IMR-90 (cell line): ENCODE data around the gene FAM200C. TPM values are rescaled to one million over a fixed set of nuclear protein-coding genes. Genes with fewer than 3 reads are reported as not detected.

Source experiments
- ATAC-seq: fragments of 200-7000 bp; cut with Tn5 transposase; 2 replicates; pipeline ENCODE4 v1.9.1; 2020; ENCODE audit warnings: low read depth, mild to moderate bottlenecking, moderate library complexity
- BruUV-seq: library from RNA; stranded (reverse); fragments of 400-500 nt; replicated peaks from 2 replicates; lab custom pipeline; 2021; lab: Mats Ljungman, UMichigan
- CTCF ChIA-PET: fragments of 300-600 bp; formaldehyde crosslinking; extraction: SDS; loops from one replicate; lab custom pipeline; 2021; ENCODE audit warnings: antibody characterized with exemption; lab: Yijun Ruan, JAX
- POLR2A ChIA-PET: fragments of 300-600 bp; sonication (Branson Sonifier 250); formaldehyde crosslinking; loops from one replicate; lab custom pipeline; 2022; ENCODE audit warnings: antibody characterized with exemption; ENCODE audit not compliant: unreplicated experiment; lab: Charles Lee
- DNase-seq: peaks from one replicate; pipeline ENCODE4 v3.0.0; 2013
- H2AFZ ChIP-seq: replicated peaks from 2 replicates; pipeline ENCODE3; 2013; ENCODE audit warnings: low read length, mild to moderate bottlenecking; ENCODE audit not compliant: poor library complexity
- H2AK5ac ChIP-seq: 2 replicates; pipeline ENCODE4 v1.6.1; 2013; ENCODE audit warnings: low read depth, low read length, inconsistent platforms
- H2AK9ac ChIP-seq: replicated peaks from 2 replicates; pipeline ENCODE3; 2013; ENCODE audit warnings: mild to moderate bottlenecking, low read depth, low read length, moderate library complexity; ENCODE audit not compliant: poor library complexity
- H2BK120ac ChIP-seq: 2 replicates; pipeline ENCODE4 v1.6.1; 2013; ENCODE audit warnings: low read depth, low read length, inconsistent platforms
- H2BK15ac ChIP-seq: 3 replicates; pipeline ENCODE4 v1.6.1; 2013; ENCODE audit warnings: low read depth, low read length, inconsistent platforms
- H2BK20ac ChIP-seq: 2 replicates; pipeline ENCODE4 v1.6.1; 2013; ENCODE audit warnings: low read depth, mild to moderate bottlenecking, inconsistent platforms, low read length, moderate library complexity
- H2BK5ac ChIP-seq: 2 replicates; pipeline ENCODE4 v1.6.1; 2013; ENCODE audit warnings: mild to moderate bottlenecking, low read depth, low read length, inconsistent platforms; ENCODE audit not compliant: poor library complexity, severe bottlenecking
- H3K14ac ChIP-seq: replicated peaks from 2 replicates; pipeline ENCODE4 v1.6.1; 2013; ENCODE audit warnings: low read depth, low read length, inconsistent platforms
- H3K18ac ChIP-seq: 2 replicates; pipeline ENCODE4 v1.6.1; 2013; ENCODE audit warnings: low read depth, low read length, control low read depth
- H3K23ac ChIP-seq: 2 replicates; pipeline ENCODE4 v1.6.1; 2013; ENCODE audit warnings: low read depth, low read length, inconsistent platforms
- H3K27ac ChIP-seq: 2 replicates; pipeline ENCODE4 v1.5.1; 2013; ENCODE audit warnings: mild to moderate bottlenecking, control low read depth, low read length; ENCODE audit not compliant: insufficient read depth
- H3K27me3 ChIP-seq: 2 replicates; pipeline ENCODE4 v1.6.1; 2013; ENCODE audit warnings: low read length; ENCODE audit not compliant: control insufficient read depth, insufficient read depth
- H3K36me3 ChIP-seq: 2 replicates; pipeline ENCODE4 v1.6.1; 2013; ENCODE audit warnings: low read length, mixed read lengths; ENCODE audit not compliant: control insufficient read depth, insufficient read depth
- H3K4ac ChIP-seq: 2 replicates; pipeline ENCODE4 v1.6.1; 2013; ENCODE audit warnings: low read depth, low read length, inconsistent platforms
- H3K4me1 ChIP-seq: 2 replicates; pipeline ENCODE4 v1.6.1; 2013; ENCODE audit warnings: low read length, mixed read lengths; ENCODE audit not compliant: control insufficient read depth, insufficient read depth
- H3K4me2 ChIP-seq: 2 replicates; pipeline ENCODE4 v1.6.1; 2013; ENCODE audit warnings: low read depth, mild to moderate bottlenecking, control low read depth, low read length, moderate library complexity
- H3K4me3 ChIP-seq: 2 replicates; pipeline ENCODE4 v1.5.1; 2013; ENCODE audit warnings: low read depth, mild to moderate bottlenecking, control low read depth, low read length, moderate library complexity; ENCODE audit not compliant: insufficient read depth
- H3K56ac ChIP-seq: 2 replicates; pipeline ENCODE4 v1.6.1; 2013; ENCODE audit warnings: low read length, inconsistent platforms; ENCODE audit not compliant: insufficient read depth; ENCODE audit errors: extremely low read depth
- H3K79me1 ChIP-seq, 2 experiments: 2 replicates each; pipeline ENCODE4 v1.6.1; 2013; ENCODE audit warnings: low read length in 2 of 2, inconsistent platforms in 1 of 2, low read depth in 1 of 2
- H3K9ac ChIP-seq: 2 replicates; pipeline ENCODE4 v1.6.1; 2013; ENCODE audit warnings: low read depth, low read length, control low read depth
- H3K9me1 ChIP-seq: 2 replicates; pipeline ENCODE4 v1.6.1; 2013; ENCODE audit warnings: low read length, inconsistent platforms; ENCODE audit not compliant: insufficient read depth
- H3K9me3 ChIP-seq: 2 replicates; pipeline ENCODE4 v1.6.1; 2013; ENCODE audit warnings: low read length; ENCODE audit not compliant: control insufficient read depth, insufficient read depth
- H4K20me1 ChIP-seq: 2 replicates; pipeline ENCODE4 v1.6.1; 2013; ENCODE audit warnings: low read length, inconsistent platforms; ENCODE audit not compliant: insufficient read depth
- H4K5ac ChIP-seq: 2 replicates; pipeline ENCODE4 v1.6.1; 2013; ENCODE audit warnings: mild to moderate bottlenecking, low read depth, low read length, control low read depth
- H4K8ac ChIP-seq, 2 experiments: 2 replicates each; pipeline ENCODE4 v1.6.1; 2013; ENCODE audit warnings: low read depth in 2 of 2, low read length in 2 of 2, control low read depth in 1 of 2, inconsistent platforms in 1 of 2
- H4K91ac ChIP-seq: 2 replicates; pipeline ENCODE4 v1.6.1; 2013; ENCODE audit warnings: low read depth, low read length, inconsistent platforms; ENCODE audit not compliant: insufficient read depth
- BHLHE40 ChIP-seq: fragments of 150-350 bp; IDR thresholded peaks from 2 replicates; pipeline ENCODE4 v1.6.1; 2016; ENCODE audit warnings: mild to moderate bottlenecking, low read depth, low read length
- CEBPB ChIP-seq: IDR thresholded peaks from 2 replicates; pipeline ENCODE4 v1.6.1; 2012; ENCODE audit warnings: low read depth, low read length, improper control_type of control experiment
- CHD1 ChIP-seq: IDR thresholded peaks from 2 replicates; pipeline ENCODE4 v1.6.1; 2012; ENCODE audit warnings: low read depth, low read length, improper control_type of control experiment
- MAFK ChIP-seq: IDR thresholded peaks from 2 replicates; pipeline ENCODE4 v1.6.1; 2012; ENCODE audit warnings: low read depth, low read length, improper control_type of control experiment
- MXI1 ChIP-seq: IDR thresholded peaks from 2 replicates; pipeline ENCODE4 v1.6.1; 2012; ENCODE audit warnings: low read depth, mild to moderate bottlenecking, low read length, moderate library complexity, borderline replicate concordance
- NFE2L2 ChIP-seq: fragments of 150-350 bp; IDR thresholded peaks from 2 replicates; pipeline ENCODE4 v1.6.1; 2016; ENCODE audit warnings: low read depth, mild to moderate bottlenecking, low read length
- RFX5 ChIP-seq: IDR thresholded peaks from 2 replicates; pipeline ENCODE4 v1.8.0; 2012; ENCODE audit warnings: low read depth, mild to moderate bottlenecking, low read length, moderate library complexity
- WGBS, 2 experiments: methylation state at CpG; one replicate each; pipeline versions ENCODE4 v1.1.5 to v1.1.7; 2013; ENCODE audit warnings: missing lambda C conversion rate in 2 of 2; ENCODE audit not compliant: insufficient read length in 1 of 2; ENCODE audit errors: extremely low coverage in 2 of 2; 5-methylcytosine and 5-hydroxymethylcytosine counted together
- dilution Hi-C: fragments of 300-500 bp; cut with HindIII; formaldehyde crosslinking; loops from one replicate; pipeline ENCODE4 v1.14.3; 2018; ENCODE audit warnings: low sequenced_read_pairs; ENCODE audit not compliant: unreplicated experiment
- in situ Hi-C: fragments of 300-500 bp; cut with MboI; formaldehyde crosslinking; loops from 3 replicates; pipeline ENCODE4 v1.14.3; 2019; ENCODE audit warnings: low sequenced_read_pairs, inconsistent platforms, mixed read lengths
- intact Hi-C: fragments of 100-400 bp; cut with micrococcal nuclease; formaldehyde crosslinking; loops from 2 replicates; pipeline ENCODE4 v1.10.0; 2022
- polyA plus RNA-seq, 3 experiments: library from polyadenylated mRNA; depleted of rRNA; stranded (reverse); fragments of >200 nt; gene quantifications; 2 replicates each; pipeline ENCODE4 v1.2.3, GENCODE V29; 2012; ENCODE audit warnings: low replicate concordance in 1 of 3
- total RNA-seq: library from RNA; depleted of rRNA; stranded (reverse); fragments of >200 nt; gene quantifications from 2 replicates; pipeline ENCODE4 v1.2.3, GENCODE V29; 2012
- TF ChIP-seq, protein P1 (sequence below): fragments of 150-350 bp; IDR thresholded peaks from 2 replicates; pipeline ENCODE4 v1.6.1; 2016; ENCODE audit warnings: low read depth, mild to moderate bottlenecking, low read length, moderate library complexity, borderline replicate concordance
- TF ChIP-seq, protein P2 (sequence below): conservative IDR thresholded peaks from 2 replicates; pipeline ENCODE4 v1.5.1; 2012; ENCODE audit warnings: mild to moderate bottlenecking, low read depth, low read length, improper control_type of control experiment
- TF ChIP-seq, protein P3 (sequence below): fragments of 150-350 bp; IDR thresholded peaks from 2 replicates; pipeline ENCODE4 v1.6.1; 2017; ENCODE audit warnings: mild to moderate bottlenecking, antibody characterized with exemption, low read length, low read depth

FAM200C gene
- total and polyA plus RNA-seq, 2 of the 4 experiments (the other 2 are of a cell fraction), result 1.7 to 6.3 TPM

DNA sequence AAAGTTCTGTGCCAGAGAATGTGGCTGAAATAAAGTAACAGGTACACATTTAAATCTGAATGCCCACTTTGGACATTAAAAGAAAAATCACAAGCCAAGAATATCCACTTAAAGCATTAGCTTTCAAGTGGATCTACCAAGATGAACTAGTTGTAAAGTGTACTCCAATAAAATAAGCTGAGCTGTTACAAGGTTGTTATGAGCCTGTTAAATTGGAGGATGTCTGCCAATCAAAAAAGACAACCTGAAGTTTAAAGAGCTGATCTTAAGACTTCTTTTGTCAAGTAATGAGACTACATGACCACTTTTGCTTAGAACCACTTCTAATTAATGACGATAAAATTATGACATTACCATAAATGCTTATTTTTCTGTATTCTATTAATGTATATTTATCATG, 2.4 kb downstream of the FAM200C start:
- no peak for ATAC-seq
- H3K27me3 ChIP-seq, result no peaks in the 10 kb centered on the region
- ChIA-PET CTCF (no interaction called here), POLR2A (interaction anchor here (0.6 kb wide), 1 partner anchor 24 kb away, joined by 4 read pairs; the partner anchor contains the start of gene PTTG1)
- H3K23ac ChIP-seq, result no peak overlapping the region
- no peak overlapping the region for H4K5ac ChIP-seq
- no peak overlapping the region for H2BK15ac ChIP-seq
- no peak overlapping the region for H2AK5ac ChIP-seq
- H4K20me1 ChIP-seq, result no peaks in the 10 kb centered on the region
- in situ Hi-C loops (loop anchor here (5.0 kb wide), 1 partner anchor 375 kb away; no protein-coding TSS in a partner anchor), dilution Hi-C loops (no loop called here), intact Hi-C loops (loop anchor here (10.0 kb wide), 1 partner anchor 313 kb away; no protein-coding TSS in a partner anchor)
- H3K27ac ChIP-seq, result no peak overlapping the region
- no peaks in the 10 kb centered on the region for H3K9me3 ChIP-seq
- no peak overlapping the region for H3K4me3 ChIP-seq
- H3K79me1 ChIP-seq, result peaks cover 15 to 48% of the 10 kb centered on the region in 2 experiments
- no peak overlapping the region for H4K8ac ChIP-seq
- TF ChIP-seq RFX5, result no peak
- no peak for TF ChIP-seq CEBPB
- no peak for TF ChIP-seq NFE2L2
- no peak for TF ChIP-seq MAFK
- TF ChIP-seq, protein P1, sequence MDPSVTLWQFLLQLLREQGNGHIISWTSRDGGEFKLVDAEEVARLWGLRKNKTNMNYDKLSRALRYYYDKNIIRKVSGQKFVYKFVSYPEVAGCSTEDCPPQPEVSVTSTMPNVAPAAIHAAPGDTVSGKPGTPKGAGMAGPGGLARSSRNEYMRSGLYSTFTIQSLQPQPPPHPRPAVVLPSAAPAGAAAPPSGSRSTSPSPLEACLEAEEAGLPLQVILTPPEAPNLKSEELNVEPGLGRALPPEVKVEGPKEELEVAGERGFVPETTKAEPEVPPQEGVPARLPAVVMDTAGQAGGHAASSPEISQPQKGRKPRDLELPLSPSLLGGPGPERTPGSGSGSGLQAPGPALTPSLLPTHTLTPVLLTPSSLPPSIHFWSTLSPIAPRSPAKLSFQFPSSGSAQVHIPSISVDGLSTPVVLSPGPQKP, result no peak
- TF ChIP-seq BHLHE40, result no peak
- TF ChIP-seq, protein P2, sequence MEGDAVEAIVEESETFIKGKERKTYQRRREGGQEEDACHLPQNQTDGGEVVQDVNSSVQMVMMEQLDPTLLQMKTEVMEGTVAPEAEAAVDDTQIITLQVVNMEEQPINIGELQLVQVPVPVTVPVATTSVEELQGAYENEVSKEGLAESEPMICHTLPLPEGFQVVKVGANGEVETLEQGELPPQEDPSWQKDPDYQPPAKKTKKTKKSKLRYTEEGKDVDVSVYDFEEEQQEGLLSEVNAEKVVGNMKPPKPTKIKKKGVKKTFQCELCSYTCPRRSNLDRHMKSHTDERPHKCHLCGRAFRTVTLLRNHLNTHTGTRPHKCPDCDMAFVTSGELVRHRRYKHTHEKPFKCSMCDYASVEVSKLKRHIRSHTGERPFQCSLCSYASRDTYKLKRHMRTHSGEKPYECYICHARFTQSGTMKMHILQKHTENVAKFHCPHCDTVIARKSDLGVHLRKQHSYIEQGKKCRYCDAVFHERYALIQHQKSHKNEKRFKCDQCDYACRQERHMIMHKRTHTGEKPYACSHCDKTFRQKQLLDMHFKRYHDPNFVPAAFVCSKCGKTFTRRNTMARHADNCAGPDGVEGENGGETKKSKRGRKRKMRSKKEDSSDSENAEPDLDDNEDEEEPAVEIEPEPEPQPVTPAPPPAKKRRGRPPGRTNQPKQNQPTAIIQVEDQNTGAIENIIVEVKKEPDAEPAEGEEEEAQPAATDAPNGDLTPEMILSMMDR, result no peak
- TF ChIP-seq MXI1, result no peak
- no peak for TF ChIP-seq CHD1
- TF ChIP-seq, protein P3, sequence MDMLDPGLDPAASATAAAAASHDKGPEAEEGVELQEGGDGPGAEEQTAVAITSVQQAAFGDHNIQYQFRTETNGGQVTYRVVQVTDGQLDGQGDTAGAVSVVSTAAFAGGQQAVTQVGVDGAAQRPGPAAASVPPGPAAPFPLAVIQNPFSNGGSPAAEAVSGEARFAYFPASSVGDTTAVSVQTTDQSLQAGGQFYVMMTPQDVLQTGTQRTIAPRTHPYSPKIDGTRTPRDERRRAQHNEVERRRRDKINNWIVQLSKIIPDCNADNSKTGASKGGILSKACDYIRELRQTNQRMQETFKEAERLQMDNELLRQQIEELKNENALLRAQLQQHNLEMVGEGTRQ, result no peak
- H2AK9ac ChIP-seq, result no peak overlapping the region
- H2BK20ac ChIP-seq, result no peak overlapping the region
- no peak overlapping the region for H3K4ac ChIP-seq
- WGBS, 2 experiments, result no CpG with 5 or more reads among the region's 1 CpG
- no peak overlapping the region for H2BK120ac ChIP-seq
- H2BK5ac ChIP-seq, result no peak overlapping the region
- H3K9ac ChIP-seq, result no peak overlapping the region
- H2AFZ ChIP-seq, result no peak overlapping the region
- DNase-seq, result no peak
- H3K4me2 ChIP-seq, result no peak overlapping the region
- no peak overlapping the region for H3K14ac ChIP-seq
- no TSS peak for BruUV-seq
- 0 out of 2 replicates have a peak, but pooled peaks cover 2% of the 10 kb centered on the region for H3K9me1 ChIP-seq
- peaks cover 4% of the 10 kb centered on the region for H3K36me3 ChIP-seq
- no peaks in the 10 kb centered on the region; the same call in 1 of the 2 replicates for H3K4me1 ChIP-seq
- no peak overlapping the region for H4K91ac ChIP-seq
- H3K18ac ChIP-seq, result no peak overlapping the region
- no peak overlapping the region for H3K56ac ChIP-seq
